SK-N-MC (cell line): Measurements from ENCODE around the gene GIPC3.

ENCODE experiments used
- EZH2 ChIP-seq: fragments of 200-600 bp; sonication (generic); IDR thresholded peaks from one replicate; pipeline ENCODE4 v1.6.1; 2017; ENCODE audit warnings: antibody characterized with exemption
- FOXP2 ChIP-seq: optimal IDR thresholded peaks from 2 replicates; pipeline ENCODE3; 2011; ENCODE audit warnings: mild to moderate bottlenecking, moderate library complexity; ENCODE audit not compliant: insufficient read depth; ENCODE audit errors: extremely low read length, control extremely low read depth
- POLR2AphosphoS5 ChIP-seq: IDR thresholded peaks from 2 replicates; pipeline ENCODE4 v1.6.1; 2012; ENCODE audit warnings: mild to moderate bottlenecking, low read depth, low read length, borderline replicate concordance

DNA sequence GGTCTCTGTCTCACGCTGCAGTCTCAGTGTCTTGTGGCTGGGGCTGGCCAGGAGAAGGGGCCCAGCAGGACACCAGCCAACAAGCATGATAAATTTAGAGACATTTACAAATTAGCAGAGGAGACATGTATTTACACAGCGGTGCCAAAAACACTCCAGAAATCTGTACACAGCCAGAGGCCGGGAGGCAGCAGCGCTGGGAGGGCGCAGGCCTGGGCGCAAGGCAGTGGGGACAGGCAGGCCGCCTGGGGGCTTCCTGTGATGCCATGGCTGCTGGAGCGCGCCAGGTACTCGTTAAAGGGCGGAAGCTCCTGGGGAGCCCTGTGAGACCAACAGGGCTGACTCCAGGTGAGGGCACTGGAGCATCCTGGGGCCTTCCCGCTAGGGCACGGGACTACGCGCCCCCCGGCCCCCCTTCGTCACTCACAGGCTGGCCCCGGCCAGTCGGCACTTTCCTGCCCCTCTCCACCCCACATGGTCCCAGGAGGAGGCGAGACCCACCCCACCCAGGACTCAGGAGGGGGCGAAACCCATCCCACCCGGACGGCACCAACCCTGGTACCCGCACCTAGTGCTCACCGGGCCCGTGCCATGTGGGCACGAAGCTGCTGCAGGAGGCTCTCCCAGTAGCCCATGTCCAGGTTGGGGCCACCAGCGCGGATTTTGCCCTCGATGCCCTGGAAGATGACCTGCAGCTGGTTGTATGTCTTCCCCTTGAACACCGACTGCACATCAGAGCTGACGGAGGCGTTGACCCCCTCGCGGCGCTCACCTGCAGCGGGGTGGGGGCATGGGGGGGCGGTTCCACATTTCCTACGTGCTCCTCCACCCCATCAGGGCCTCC lies 28.8 kb downstream of the GIPC3 start:
- TF ChIP-seq EZH2 (no peak), POLR2AphosphoS5 (no peak), FOXP2 (no peak)
